ENCODE measurements around the gene BSPRY. TPM values are rescaled to one million over a fixed set of nuclear protein-coding genes. Genes with fewer than 3 reads are reported as not detected.

BSPRY gene
- total RNA-seq, 1 experiment from 2014 or later = 0.13 TPM

GRCh38 chr9:113341712-113342410 lies 7.5 kb upstream of the BSPRY start:
- POLR2A ChIA-PET = no interaction called here
- CTCF ChIA-PET = interaction anchor here (0.5 kb wide), 1 partner anchor 36 kb away, joined by 5 read pairs; no protein-coding TSS in a partner anchor
- ATAC-seq = no peak
- in situ Hi-C loops (cut with HindIII; ENCODE audit: low pct_unique_long_range_greater_than_20kb, low sequenced_read_pairs) = no loop called here
- DNase-seq (ENCODE audit: low read depth, low spot score) = no peak
- intact Hi-C loops (cut with micrococcal nuclease; ENCODE audit: unreplicated experiment) = no loop called here
- TF ChIP-seq REST (IDR thresholded peaks at IDR 0.05; ENCODE audit: insufficient read depth in 1 of 2, low read depth in 2 of 2, low read length in 1 of 2) = no peak
- TF ChIP-seq TCF7L2 (IDR thresholded peaks at IDR 0.05; ENCODE audit: low read depth, low read length) = no peak
- TF ChIP-seq CTCF (IDR thresholded peaks at IDR 0.05) = no peak
- TF ChIP-seq SIN3A (IDR thresholded peaks at IDR 0.05; ENCODE audit: borderline replicate concordance, insufficient read depth, low read depth, low read length) = no peak
- no peak for TF ChIP-seq POLR2AphosphoS5 (IDR thresholded peaks at IDR 0.05; ENCODE audit: low read depth, low read length)
- Histone ChIP-seq H3K27ac (ENCODE audit: low read length) (no peak overlapping the region), H3K27me3 (ENCODE audit: control insufficient read depth, insufficient read depth, low read length) (no peaks in the 10 kb centered on the region), H3K9me3 (ENCODE audit: control insufficient read depth, insufficient read depth, low read depth, low read length) (no peaks in the 10 kb centered on the region), H3K36me3 (ENCODE audit: control insufficient read depth, insufficient read depth, low read length) (no peaks in the 10 kb centered on the region), H3K4me1 (ENCODE audit: control insufficient read depth, insufficient read depth, low read length) (no peaks in the 10 kb centered on the region; the same call in 1 of the 2 replicates), H3K4me3 (ENCODE audit: low read depth in 2 of 2, low read length in 2 of 2) (no peak overlapping the region)
- no TSS peak for BruUV-seq (replicated peaks)

GRCh38 chr9:113343732-113344231 lies 5.6 kb upstream of the BSPRY start:
- Histone ChIP-seq H3K36me3 (ENCODE audit: control insufficient read depth, insufficient read depth, low read length) (no peaks in the 10 kb centered on the region), H3K4me3 (ENCODE audit: low read depth in 2 of 2, low read length in 2 of 2) (no peak overlapping the region), H3K27ac (ENCODE audit: low read length) (no peak overlapping the region), H3K9me3 (ENCODE audit: control insufficient read depth, insufficient read depth, low read depth, low read length) (no peaks in the 10 kb centered on the region), H3K27me3 (ENCODE audit: control insufficient read depth, insufficient read depth, low read length) (peaks cover under 1% of the 10 kb centered on the region), H3K4me1 (ENCODE audit: control insufficient read depth, insufficient read depth, low read length) (no peaks in the 10 kb centered on the region; the same call in 1 of the 2 replicates)
- in situ Hi-C loops (cut with HindIII; ENCODE audit: low pct_unique_long_range_greater_than_20kb, low sequenced_read_pairs) = no loop called here
- no TSS peak for BruUV-seq (replicated peaks)
- no peak for TF ChIP-seq POLR2AphosphoS5 (IDR thresholded peaks at IDR 0.05; ENCODE audit: low read depth, low read length)
- no peak for TF ChIP-seq CTCF (IDR thresholded peaks at IDR 0.05)
- no peak for TF ChIP-seq TCF7L2 (IDR thresholded peaks at IDR 0.05; ENCODE audit: low read depth, low read length)
- TF ChIP-seq SIN3A (IDR thresholded peaks at IDR 0.05; ENCODE audit: borderline replicate concordance, insufficient read depth, low read depth, low read length) = no peak
- TF ChIP-seq REST (IDR thresholded peaks at IDR 0.05; ENCODE audit: insufficient read depth in 1 of 2, low read depth in 2 of 2, low read length in 1 of 2) = no peak
- DNase-seq (ENCODE audit: low read depth, low spot score) (no peak), ATAC-seq (no peak)
- ChIA-PET CTCF (no interaction called here), POLR2A (no interaction called here)
- intact Hi-C loops (cut with micrococcal nuclease; ENCODE audit: unreplicated experiment) = no loop called here
